Left kidney (tissue), 2 donors: ENCODE measurements around the gene RSRP1. TPM values are rescaled to one million over a fixed set of nuclear protein-coding genes. Genes with fewer than 3 reads are reported as not detected.

Experiments used
- DNase-seq: peaks from one replicate; pipeline ENCODE4 v3.0.0-alpha.2; 2013
- polyA plus RNA-seq: library from polyadenylated mRNA; unstranded; fragments of 120-200 nt; gene quantifications from one replicate; pipeline ENCODE4 v1.2.1, GENCODE V29; 2013; ENCODE audit not compliant: insufficient read length

The RSRP1 gene
- polyA plus RNA-seq, 1 donor: 293 TPM

GRCh38 chr1:25223471-25223870, 23.8 kb downstream of the RSRP1 start:
- no peak for DNase-seq

GRCh38 chr1:25222606-25223005, 24.6 kb downstream of the RSRP1 start:
- no peak for DNase-seq

- DNase-seq: no peak
These were observed 26.6 kb downstream of the RSRP1 start for GRCh38 chr1:25220666-25221065.

- DNase-seq: no peak
These were observed 27.5 kb downstream of the RSRP1 start for GRCh38 chr1:25219661-25220251.

- DNase-seq: no peak
These were observed 29.5 kb downstream of the RSRP1 start for GRCh38 chr1:25217598-25218232.

- DNase-seq: no peak
These were observed 30.2 kb downstream of the RSRP1 start for GRCh38 chr1:25217015-25217414.

GRCh38 chr1:25216123-25216522, 31.1 kb downstream of the RSRP1 start:
- DNase-seq: no peak

- DNase-seq: no peak
These were observed 34.5 kb downstream of the RSRP1 start for GRCh38 chr1:25212725-25213124.

GRCh38 chr1:25210728-25211127, 36.5 kb downstream of the RSRP1 start:
- DNase-seq: no peak

GRCh38 chr1:25209516-25209915, 37.7 kb downstream of the RSRP1 start:
- DNase-seq: no peak

- no peak for DNase-seq
These were observed 38.6 kb downstream of the RSRP1 start for GRCh38 chr1:25208561-25209222.

- DNase-seq: no peak
These were observed 39.2 kb downstream of the RSRP1 start for GRCh38 chr1:25208092-25208491.

GRCh38 chr1:25206201-25206600, 41.1 kb downstream of the RSRP1 start:
- no peak for DNase-seq

GRCh38 chr1:25205786-25206185, 41.5 kb downstream of the RSRP1 start:
- DNase-seq: no peak

GRCh38 chr1:25204797-25205480, 42.3 kb downstream of the RSRP1 start:
- DNase-seq: no peak

GRCh38 chr1:25201006-25201405, 46.2 kb downstream of the RSRP1 start:
- no peak for DNase-seq

- no peak for DNase-seq
These were observed 47.2 kb downstream of the RSRP1 start for GRCh38 chr1:25199819-25200620.

- no peak for DNase-seq
These were observed 48.5 kb downstream of the RSRP1 start for GRCh38 chr1:25198663-25199252.

GRCh38 chr1:25197982-25198662, 49.1 kb downstream of the RSRP1 start:
- no peak for DNase-seq

GRCh38 chr1:25197235-25197975, 49.8 kb downstream of the RSRP1 start:
- peak; percentile 71 for DNase-seq
